SU-DHL-6 (cell line): ENCODE results near the gene TLE1.

Source experiments
- H2AFZ ChIP-seq: fragments of 200-600 bp; sonication (generic); 2 replicates; pipeline ENCODE4 v1.6.1; 2014; ENCODE audit warnings: low read depth, mild to moderate bottlenecking, moderate library complexity, mixed read lengths, antibody characterized with exemption, low read length; ENCODE audit not compliant: severe bottlenecking
- H3F3A ChIP-seq: fragments of 200-600 bp; shearing (Covaris generic); 2 replicates; pipeline ENCODE4 v1.6.0; 2016; ENCODE audit warnings: antibody characterized with exemption, mild to moderate bottlenecking; ENCODE audit not compliant: insufficient read depth
- H3K27ac ChIP-seq: fragments of 200-600 bp; sonication (generic); 2 replicates; pipeline ENCODE4 v1.5.1; 2016; ENCODE audit warnings: low read depth, mild to moderate bottlenecking, low read length, moderate library complexity, mixed read lengths
- H3K27me3 ChIP-seq: fragments of 200-600 bp; sonication (generic), shearing (Covaris generic); 2 replicates; pipeline ENCODE4 v1.6.0; 2014; ENCODE audit warnings: mild to moderate bottlenecking, low read length
- H3K36me3 ChIP-seq: fragments of 200-600 bp; sonication (generic); 2 replicates; pipeline ENCODE4 v1.6.1; 2014; ENCODE audit warnings: mild to moderate bottlenecking, low read length, mixed read lengths
- H3K4me2 ChIP-seq: fragments of 300-600, 200-600 bp; shearing (Covaris generic), sonication (generic); 2 replicates; pipeline ENCODE4 v1.6.0; 2014; ENCODE audit warnings: low read length, low read depth, mild to moderate bottlenecking; ENCODE audit not compliant: poor library complexity, severe bottlenecking
- H3K4me3 ChIP-seq: fragments of 200-600 bp; sonication (generic); 2 replicates; pipeline ENCODE4 v1.5.1; 2014; ENCODE audit warnings: antibody characterized with exemption, low read length, mild to moderate bottlenecking, mixed read lengths; ENCODE audit not compliant: insufficient read depth, poor library complexity, severe bottlenecking
- H3K79me2 ChIP-seq: fragments of 200-600 bp; sonication (generic); 2 replicates; pipeline ENCODE4 v1.6.1; 2014; ENCODE audit warnings: mild to moderate bottlenecking, low read length, moderate library complexity; ENCODE audit not compliant: insufficient read depth
- H3K9ac ChIP-seq: fragments of 200-600 bp; sonication (generic); 2 replicates; pipeline ENCODE4 v1.7.0; 2014; ENCODE audit warnings: mild to moderate bottlenecking, low read length
- H3K9me2 ChIP-seq: fragments of 200-600 bp; sonication (generic); replicated peaks from 2 replicates; pipeline ENCODE4 v1.6.1; 2014; ENCODE audit warnings: low read length; ENCODE audit not compliant: insufficient read depth
- H3K9me3 ChIP-seq: fragments of 200-600 bp; sonication (generic); 2 replicates; pipeline ENCODE4 v1.6.1; 2014; ENCODE audit warnings: low read length, mixed read lengths; ENCODE audit not compliant: insufficient read depth
- H4K20me1 ChIP-seq: fragments of 200-600 bp; sonication (generic); 2 replicates; pipeline ENCODE4 v1.6.1; 2014; ENCODE audit warnings: low read depth, mild to moderate bottlenecking, antibody characterized with exemption, low read length, moderate library complexity, mixed read lengths
- EZH2phosphoT487 ChIP-seq: fragments of 200-600 bp; sonication (generic), shearing (Covaris generic); conservative IDR thresholded peaks from 2 replicates; pipeline ENCODE4 v1.6.1; 2018; ENCODE audit warnings: mild to moderate bottlenecking, antibody characterized with exemption, low read length, moderate library complexity, mixed read lengths
- TF ChIP-seq, protein P1 (sequence below): fragments of 200-600 bp; sonication (generic); IDR thresholded peaks from one replicate; pipeline ENCODE4 v1.5.1; 2017; ENCODE audit warnings: antibody characterized with exemption, mild to moderate bottlenecking, low read length, moderate library complexity; ENCODE audit not compliant: insufficient read depth, poor library complexity, severe bottlenecking

Gene TLE1

GRCh38 chr9:81717061-81717746 is 27.9 kb upstream of the TLE1 start:
- Histone ChIP-seq H4K20me1 (no peaks in the 10 kb centered on the region), H3K79me2 (no peaks in the 10 kb centered on the region), H3F3A (no peaks in the 10 kb centered on the region), H2AFZ (no peak overlapping the region), H3K4me2 (no peak overlapping the region), H3K36me3 (no peaks in the 10 kb centered on the region), H3K27ac (no peak overlapping the region), H3K9me2 (no peaks in the 10 kb centered on the region), H3K9me3 (no peaks in the 10 kb centered on the region), H3K4me3 (no peak overlapping the region), H3K9ac (no peak overlapping the region), H3K27me3 (no peaks in the 10 kb centered on the region)
- TF ChIP-seq, protein P1, sequence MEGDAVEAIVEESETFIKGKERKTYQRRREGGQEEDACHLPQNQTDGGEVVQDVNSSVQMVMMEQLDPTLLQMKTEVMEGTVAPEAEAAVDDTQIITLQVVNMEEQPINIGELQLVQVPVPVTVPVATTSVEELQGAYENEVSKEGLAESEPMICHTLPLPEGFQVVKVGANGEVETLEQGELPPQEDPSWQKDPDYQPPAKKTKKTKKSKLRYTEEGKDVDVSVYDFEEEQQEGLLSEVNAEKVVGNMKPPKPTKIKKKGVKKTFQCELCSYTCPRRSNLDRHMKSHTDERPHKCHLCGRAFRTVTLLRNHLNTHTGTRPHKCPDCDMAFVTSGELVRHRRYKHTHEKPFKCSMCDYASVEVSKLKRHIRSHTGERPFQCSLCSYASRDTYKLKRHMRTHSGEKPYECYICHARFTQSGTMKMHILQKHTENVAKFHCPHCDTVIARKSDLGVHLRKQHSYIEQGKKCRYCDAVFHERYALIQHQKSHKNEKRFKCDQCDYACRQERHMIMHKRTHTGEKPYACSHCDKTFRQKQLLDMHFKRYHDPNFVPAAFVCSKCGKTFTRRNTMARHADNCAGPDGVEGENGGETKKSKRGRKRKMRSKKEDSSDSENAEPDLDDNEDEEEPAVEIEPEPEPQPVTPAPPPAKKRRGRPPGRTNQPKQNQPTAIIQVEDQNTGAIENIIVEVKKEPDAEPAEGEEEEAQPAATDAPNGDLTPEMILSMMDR = no peak
- no peak for TF ChIP-seq EZH2phosphoT487

DNA sequence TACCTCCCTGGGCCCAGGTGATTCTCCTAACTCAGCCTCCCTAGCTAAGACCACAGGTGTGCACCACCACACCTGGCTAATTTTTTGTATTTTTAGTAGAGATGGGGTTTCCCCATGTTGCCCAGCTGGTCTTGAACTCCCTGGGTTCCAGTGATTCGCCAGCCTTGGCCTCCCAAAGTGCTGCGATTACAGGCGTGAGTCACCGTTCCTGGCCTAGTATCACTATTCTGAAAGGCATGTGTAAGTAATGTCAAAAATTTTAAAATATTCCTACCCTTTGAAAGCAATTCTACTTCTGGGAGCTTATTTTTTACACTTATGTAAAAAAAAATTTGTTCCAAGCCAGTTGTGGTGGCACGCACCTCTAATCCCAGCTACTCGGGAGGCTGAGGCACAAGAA is 27.1 kb upstream of the TLE1 start:
- Histone ChIP-seq H3K9me3 (no peaks in the 10 kb centered on the region), H3K27me3 (no peaks in the 10 kb centered on the region), H4K20me1 (no peaks in the 10 kb centered on the region), H3K4me2 (no peak overlapping the region), H3K9ac (no peak overlapping the region), H3F3A (no peaks in the 10 kb centered on the region), H3K27ac (no peak overlapping the region), H3K9me2 (no peaks in the 10 kb centered on the region), H3K4me3 (no peak overlapping the region), H3K36me3 (no peaks in the 10 kb centered on the region), H3K79me2 (no peaks in the 10 kb centered on the region), H2AFZ (no peak overlapping the region)
- TF ChIP-seq EZH2phosphoT487 = no peak
- TF ChIP-seq, protein P1 = no peak

DNA sequence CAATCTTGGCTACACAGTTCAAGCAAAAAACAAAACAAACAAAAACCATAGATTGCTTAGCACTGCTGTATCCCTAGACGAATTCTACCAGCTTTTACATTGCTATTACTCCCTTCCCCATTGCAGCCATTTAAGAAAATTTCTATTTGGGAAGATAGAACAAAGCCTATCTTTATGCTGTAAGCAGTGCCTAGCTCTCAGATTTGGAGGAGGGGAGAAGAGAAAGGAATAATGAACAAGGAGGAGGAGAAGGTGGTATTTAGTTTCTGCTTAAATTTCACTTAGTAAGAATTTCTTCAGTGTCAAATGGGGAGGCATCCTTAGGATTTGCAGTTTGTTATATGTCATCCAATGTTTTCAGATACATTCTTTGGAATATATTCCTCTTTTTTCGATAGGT is 16.2 kb upstream of the TLE1 start:
- Histone ChIP-seq H3K27me3 (no peaks in the 10 kb centered on the region), H3K9ac (no peak overlapping the region), H3K27ac (no peak overlapping the region), H3K79me2 (no peaks in the 10 kb centered on the region), H3K4me2 (no peak overlapping the region), H2AFZ (no peak overlapping the region), H4K20me1 (no peaks in the 10 kb centered on the region), H3K36me3 (no peaks in the 10 kb centered on the region), H3K9me2 (no peaks in the 10 kb centered on the region), H3F3A (no peaks in the 10 kb centered on the region), H3K9me3 (no peaks in the 10 kb centered on the region), H3K4me3 (no peak overlapping the region)
- TF ChIP-seq, protein P1 = no peak
- no peak for TF ChIP-seq EZH2phosphoT487
